Kidney glomerular epithelial cell (primary cell): Measurements from ENCODE around the gene PTPRN2.
"Not testable (repeated sequence)": the region's sequence is repeated elsewhere in the genome, so short reads cannot be mapped to it uniquely, and the experiment has no call there.

Experiments
- DNase-seq: peaks from one replicate; lab custom pipeline; 2025; lab: John Stamatoyannopoulos, UW

Gene PTPRN2

GRCh38 chr7:158532093-158532627, 55.5 kb downstream of the PTPRN2 start:
- DNase-seq: no peak

GRCh38 chr7:158531661-158532060, 56.0 kb downstream of the PTPRN2 start:
- no peak for DNase-seq

- no peak for DNase-seq
Observed at GRCh38 chr7:158530800-158531609, 56.6 kb downstream of the PTPRN2 start.

GRCh38 chr7:158529181-158530096, 58.2 kb downstream of the PTPRN2 start:
- DNase-seq: no peak

GRCh38 chr7:158527915-158528502, 59.6 kb downstream of the PTPRN2 start:
- DNase-seq: no peak

- DNase-seq: no peak
Observed at GRCh38 chr7:158527495-158527894, 60.1 kb downstream of the PTPRN2 start.

- no peak for DNase-seq
Observed at GRCh38 chr7:158527038-158527437, 60.6 kb downstream of the PTPRN2 start.

- DNase-seq: no peak
Observed at GRCh38 chr7:158526531-158526930, 61.1 kb downstream of the PTPRN2 start.

- DNase-seq: no peak
Observed at GRCh38 chr7:158525648-158526484, 61.8 kb downstream of the PTPRN2 start.

- DNase-seq: no peak
Observed at GRCh38 chr7:158524749-158525635, 62.6 kb downstream of the PTPRN2 start.

GRCh38 chr7:158524286-158524685, 63.3 kb downstream of the PTPRN2 start:
- DNase-seq: not testable (repeated sequence)

GRCh38 chr7:158523877-158524276, 63.7 kb downstream of the PTPRN2 start:
- not testable (repeated sequence) for DNase-seq

GRCh38 chr7:158523165-158523856, 64.3 kb downstream of the PTPRN2 start:
- not testable (repeated sequence) for DNase-seq

- DNase-seq: not testable (repeated sequence)
Observed at GRCh38 chr7:158521795-158522194, 65.8 kb downstream of the PTPRN2 start.

GRCh38 chr7:158520825-158521224, 66.8 kb downstream of the PTPRN2 start:
- no peak for DNase-seq

GRCh38 chr7:158519633-158520174, 67.9 kb downstream of the PTPRN2 start:
- no peak for DNase-seq

- DNase-seq: no peak
Observed at GRCh38 chr7:158518980-158519632, 68.5 kb downstream of the PTPRN2 start.

- no peak for DNase-seq
Observed at GRCh38 chr7:158517571-158517970, 70.1 kb downstream of the PTPRN2 start.

GRCh38 chr7:158517072-158517471, 70.6 kb downstream of the PTPRN2 start:
- no peak for DNase-seq
